T-helper 2 cell (primary cell): Measurements from ENCODE around the gene SLC1A3.

Experiments
- DNase-seq, 5 experiments: peaks; one replicate each; pipeline versions ENCODE4 v3.0.0 to v3.0.0-alpha.2; 2012 to 2022

Gene SLC1A3

DNA sequence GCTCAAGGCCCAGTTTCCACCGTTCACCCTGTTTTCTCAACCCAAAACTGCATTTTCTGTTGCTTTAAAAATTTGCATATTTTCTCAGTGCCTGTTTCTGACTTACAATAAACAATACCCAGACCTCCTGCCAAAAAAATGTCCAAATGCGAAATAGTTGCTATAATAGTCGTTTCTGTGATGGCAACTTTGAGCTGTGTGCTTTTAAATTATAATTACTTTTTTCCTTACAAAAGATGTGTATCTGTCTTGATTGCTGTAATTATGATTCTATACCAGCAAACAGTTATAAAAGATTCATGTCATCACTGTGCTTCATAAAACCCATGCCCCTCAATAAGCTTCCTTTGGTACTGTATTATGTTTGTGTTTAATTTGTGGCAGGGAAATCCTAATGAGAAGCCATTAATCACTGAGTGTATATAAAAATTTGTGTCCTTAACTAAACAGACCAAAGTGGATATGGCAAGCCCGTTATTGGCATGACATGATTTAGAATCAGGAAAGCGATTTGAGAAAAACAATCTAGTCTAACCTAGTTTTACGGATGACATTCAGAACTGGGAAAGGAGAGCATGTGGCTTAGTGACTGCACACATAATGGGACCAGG, 5.4 kb upstream of the SLC1A3 start:
- no peak for DNase-seq

DNA sequence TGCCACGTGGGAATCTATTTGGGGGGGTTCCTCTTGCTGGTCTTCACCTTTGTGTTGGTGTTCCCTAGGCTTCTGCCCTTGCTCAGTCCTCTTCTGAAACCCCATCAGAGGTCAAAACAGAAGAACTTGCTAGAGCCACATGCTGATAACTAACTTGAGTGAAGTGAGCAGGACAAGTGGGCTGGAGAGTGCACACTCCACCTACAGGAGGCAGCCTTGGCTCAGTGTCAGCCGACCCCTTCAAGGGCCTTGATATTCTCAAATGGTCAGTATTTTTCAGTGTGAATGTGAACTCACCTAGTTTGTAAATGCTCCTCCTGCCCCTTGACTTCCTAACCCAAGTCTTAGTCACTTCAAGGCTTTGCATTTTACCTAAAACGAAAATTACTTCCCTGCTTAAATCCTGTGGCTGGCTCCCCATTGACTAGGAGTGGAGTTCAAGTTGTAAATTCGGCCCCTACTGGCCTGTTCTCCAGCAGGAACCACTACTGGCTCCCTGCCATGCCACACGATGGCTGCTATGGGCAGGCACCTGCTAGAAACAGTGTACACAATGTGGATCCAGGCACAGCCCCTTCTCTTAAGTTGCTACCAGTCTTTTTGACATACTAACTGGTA, 3.6 kb upstream of the SLC1A3 start:
- no peak for DNase-seq

DNA sequence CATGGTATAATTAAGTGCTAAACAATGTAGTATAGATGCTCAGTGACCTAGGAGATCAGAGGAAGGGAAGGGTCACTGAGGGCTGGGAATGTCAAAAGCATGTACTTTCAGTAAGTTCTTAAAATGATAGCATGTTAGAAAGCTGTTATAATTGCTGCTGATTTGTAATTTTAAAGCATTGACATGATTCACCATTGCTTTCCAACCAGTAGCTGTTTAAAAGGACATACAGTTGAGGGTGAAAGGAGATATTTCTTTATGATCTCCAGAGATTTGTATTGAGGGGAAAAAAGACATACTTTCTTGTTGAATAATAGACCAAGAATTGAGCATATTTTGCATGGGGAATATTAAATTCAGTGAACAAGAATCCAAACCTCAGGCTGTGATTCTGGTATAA, 1.2 kb upstream of the SLC1A3 start:
- DNase-seq = no peak

DNA sequence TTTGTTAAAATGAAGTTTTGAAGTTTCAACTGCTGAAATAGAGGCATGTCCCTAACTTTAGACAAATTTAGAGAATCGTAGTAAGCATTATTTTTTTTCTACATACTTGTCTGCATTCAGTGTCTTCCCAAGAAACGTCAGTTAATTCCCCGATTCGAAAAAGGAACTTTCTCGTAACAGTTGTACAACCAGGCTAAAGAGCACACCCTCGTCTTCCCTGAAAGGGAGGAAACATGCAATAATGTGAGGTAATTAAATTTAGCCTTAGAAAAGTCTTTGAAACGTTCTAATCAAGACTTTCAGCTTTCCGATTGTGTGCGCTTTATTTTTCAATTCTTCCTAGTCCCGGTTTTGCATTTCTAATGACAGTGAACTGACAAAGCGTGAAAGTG, 374 bp upstream of the SLC1A3 start:
- no peak for DNase-seq

DNA sequence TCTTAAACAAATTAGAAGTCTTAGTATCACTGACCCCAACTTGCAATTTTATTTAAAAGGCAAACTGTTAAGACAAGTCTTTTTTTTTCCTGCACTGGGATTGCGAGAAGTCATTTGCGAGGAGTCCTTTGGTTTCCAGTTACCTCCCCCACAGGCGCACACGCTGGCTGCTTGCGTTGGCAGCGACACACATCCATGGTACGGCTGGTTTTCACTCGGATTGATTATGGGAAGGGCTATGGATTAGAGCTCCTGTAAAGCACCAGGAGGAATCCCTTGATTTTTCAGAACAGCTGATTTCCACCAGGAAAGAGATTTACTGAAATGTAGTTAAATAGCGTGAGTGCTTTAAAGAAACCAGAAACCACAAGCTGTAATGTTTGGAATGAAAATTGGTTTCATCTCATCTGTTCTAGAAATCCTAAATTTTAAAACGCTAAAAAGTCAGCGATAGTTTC, 737 bp downstream of the SLC1A3 start:
- no peak for DNase-seq

DNA sequence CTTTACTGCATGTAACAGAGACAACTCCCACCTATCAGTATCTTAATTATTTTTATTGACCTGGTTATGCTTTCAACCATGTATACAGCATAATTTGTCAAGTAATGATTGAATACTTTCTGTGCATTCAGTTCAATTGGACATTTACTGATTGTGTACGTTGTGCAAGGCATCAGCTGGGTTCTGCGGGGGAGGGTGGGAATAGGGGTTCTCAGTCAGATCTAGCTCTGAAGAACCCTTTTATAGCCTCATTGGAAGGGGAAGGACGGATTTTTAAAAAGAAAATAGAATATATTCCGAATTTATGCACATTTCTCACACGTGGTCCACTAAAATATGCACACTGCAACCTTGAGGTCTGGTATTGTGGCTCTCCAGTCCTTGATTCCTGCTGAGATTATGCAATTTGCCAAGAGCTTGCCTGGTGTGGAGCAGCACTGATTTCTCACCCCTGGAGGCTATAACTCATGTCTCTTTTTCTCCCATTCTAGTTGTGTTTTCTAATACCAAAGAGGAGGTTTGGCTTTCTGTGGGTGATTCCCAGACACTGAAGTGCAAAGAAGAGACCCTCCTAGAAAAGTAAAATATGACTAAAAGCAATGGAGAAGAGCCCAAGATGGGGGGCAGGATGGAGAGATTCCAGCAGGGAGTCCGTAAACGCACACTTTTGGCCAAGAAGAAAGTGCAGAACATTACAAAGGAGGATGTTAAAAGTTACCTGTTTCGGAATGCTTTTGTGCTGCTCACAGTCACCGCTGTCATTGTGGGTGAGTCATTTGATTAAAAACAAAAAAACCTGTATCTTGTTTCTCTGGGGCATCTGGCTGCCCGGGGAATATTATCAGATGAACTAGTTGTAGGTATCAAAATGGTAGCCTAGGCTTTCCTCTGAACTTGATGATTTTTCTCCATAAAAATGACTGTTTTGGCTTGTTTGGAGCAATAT, 1.7 kb downstream of the SLC1A3 start:
- DNase-seq = no peak

DNA sequence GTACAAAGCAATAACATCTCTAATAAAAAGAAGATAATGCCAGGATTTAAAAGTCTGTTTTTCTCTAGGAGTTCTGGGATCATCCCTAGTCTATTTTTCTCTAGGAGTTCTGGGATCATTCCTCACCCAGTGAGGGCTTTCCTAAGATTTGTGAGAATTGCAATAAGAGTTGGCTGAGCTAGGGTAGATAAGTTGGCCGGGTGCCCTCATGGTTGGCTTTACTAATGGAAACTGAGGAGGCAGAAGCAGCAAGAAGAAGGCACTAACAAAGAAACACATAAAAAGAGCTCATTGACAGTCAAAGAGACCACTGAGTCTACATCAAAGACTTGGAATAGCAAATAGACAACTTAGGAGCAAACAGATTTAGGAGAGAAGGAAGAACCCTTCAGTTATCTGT, 4.2 kb downstream of the SLC1A3 start:
- no peak for DNase-seq

DNA sequence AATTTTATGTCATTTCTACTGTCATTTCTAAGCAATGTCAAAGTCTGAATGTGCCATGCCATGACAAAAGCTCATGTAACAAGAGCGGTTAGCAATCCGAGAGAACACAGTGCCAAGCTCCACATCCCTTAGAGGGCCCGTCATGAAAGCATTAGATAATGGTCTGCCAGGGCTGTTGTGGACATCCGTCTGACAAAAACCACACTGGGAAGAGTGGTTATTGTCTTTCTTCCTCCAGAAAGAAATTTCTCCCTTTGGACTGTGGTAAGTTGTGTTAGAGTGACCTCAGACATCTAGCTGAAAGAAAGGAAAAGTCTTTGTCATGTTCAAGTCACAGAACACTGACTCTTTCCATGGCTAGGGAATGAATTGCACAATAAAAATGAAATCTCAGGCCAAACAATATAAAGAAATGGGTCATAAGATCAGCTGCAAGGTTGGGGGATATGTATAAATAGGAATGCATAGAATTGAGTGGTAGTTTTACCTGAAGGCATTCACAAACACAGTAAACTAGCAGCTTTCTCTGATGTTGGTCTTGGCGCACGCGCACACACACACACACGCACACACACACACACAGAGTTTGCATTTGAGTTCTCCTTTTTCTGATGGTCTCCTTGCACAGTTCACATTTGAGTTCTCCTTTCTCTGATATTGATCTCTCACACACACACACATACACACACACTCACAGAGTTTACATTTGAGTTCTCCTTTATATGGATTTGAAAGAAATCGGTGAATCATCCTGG, 5.3 kb downstream of the SLC1A3 start:
- DNase-seq = no peak

DNA sequence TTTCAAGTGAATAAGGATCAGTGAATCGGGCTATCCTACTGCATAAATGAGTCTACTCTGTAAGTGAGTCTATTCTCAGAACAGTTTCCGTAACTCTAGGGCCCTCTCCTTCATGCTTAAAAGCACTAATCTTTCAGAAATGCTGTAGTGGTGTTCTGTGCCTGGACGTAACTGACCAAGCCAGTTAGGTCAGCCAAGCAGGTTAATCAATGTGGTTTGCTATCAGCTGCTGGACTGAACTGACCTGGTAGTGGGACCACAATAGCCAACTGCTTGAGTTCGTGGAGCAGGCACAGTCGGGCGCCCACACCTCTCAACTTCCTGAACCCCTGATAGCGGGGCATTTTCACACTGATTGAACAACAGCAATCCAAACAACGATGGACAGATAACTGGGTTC, 6.8 kb downstream of the SLC1A3 start:
- no peak for DNase-seq

DNA sequence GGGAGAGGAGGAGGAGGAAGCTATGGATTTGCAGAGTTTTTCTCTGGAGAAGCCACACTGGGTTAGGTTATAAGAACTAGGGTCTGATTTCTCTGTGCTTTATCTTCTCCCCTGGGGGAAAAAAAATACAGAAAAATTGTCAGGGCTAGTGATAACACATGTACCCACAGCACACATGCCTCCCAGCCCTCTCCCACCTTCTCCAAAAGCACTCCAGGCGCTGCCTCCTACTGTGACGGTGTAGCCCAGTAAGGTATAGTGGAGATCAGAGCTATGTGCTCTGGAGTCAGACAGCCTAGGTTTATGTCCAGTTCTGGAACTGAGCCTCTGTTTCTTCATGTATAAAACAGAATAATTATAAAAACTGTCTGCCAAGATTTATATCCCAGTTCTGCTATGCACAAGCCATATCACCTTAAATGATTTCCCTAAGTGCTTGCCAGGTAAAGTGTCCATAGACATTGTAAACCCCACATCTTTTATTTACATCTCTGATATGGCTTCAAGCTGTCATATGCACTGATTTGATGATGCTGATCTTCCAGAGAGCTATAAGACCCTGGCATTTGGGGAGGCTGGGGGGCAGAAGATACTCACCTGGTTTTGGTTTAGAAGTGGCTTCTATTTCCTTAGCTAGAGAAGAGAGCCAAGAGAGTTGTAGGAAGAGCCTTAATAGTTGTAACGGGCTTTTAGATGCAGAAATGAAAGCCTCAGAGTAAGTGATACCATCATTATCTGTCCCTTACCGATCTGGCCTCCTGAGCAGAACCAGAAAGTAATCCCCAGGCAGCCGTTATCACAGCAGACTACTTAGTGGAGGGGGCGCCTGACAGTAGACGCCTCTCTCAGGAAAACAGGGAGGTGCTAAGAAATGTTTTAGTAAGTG, 7.6 kb downstream of the SLC1A3 start:
- DNase-seq = no peak

DNA sequence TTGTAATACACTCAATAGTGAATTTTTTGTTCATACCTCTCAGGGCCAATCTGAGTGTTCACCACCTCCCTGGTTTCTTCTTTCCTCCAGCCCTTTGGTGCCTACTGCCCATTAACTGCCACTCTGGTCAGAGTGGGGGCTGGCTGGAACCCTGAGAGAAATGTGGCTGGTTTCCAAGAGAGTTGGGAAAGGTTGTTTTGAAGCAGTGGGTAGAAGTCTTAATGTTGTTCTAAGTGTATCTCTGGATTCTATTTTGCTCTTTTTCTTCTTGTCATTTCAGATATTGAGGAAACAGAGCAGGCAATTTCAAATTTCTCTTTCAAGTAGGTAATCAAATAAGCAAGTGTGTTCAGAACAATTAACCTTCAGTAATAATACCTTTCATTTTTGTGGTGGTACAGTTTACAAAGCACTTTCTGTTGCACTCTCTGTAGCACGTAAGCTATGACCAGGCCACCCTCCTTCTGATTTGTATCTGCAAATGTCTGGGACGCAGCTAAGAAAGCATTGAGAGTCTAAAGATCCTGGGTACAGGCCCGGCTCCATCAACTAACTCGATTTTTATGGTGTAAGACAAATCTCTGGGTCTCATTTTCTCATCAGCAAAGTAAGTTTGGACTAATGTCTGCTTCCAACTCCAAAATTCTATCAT, 8.4 kb downstream of the SLC1A3 start:
- no peak for DNase-seq

DNA sequence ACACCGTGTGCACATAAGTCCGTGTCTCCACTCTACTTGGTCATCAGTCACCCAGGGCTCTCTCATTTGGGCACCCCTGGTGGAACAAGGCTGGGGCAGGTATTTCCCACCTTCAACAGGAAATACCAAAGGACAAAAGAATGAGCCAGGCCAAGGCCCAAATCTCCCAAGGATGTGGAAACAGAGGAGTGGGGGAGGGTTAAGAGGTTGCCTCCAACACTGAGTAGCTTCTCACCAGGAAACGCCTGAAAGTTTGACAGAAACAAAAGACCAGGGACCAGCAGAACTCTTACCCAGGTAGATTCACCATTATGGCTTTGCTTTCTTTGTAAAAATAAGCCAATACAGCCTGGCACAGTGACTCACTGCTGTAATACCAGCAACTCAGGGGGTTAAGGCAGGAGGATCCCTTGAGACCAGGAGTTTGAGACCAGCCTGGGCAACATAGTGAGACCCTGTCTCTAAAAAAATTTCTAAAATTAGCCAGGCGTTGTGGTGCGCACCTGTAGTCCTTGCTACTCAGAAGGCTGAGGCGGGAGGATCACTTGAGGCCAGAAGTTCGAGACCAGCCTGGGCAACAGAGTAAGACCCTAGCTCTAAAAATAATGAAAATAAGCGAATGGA, 12.7 kb downstream of the SLC1A3 start:
- DNase-seq = no peak

DNA sequence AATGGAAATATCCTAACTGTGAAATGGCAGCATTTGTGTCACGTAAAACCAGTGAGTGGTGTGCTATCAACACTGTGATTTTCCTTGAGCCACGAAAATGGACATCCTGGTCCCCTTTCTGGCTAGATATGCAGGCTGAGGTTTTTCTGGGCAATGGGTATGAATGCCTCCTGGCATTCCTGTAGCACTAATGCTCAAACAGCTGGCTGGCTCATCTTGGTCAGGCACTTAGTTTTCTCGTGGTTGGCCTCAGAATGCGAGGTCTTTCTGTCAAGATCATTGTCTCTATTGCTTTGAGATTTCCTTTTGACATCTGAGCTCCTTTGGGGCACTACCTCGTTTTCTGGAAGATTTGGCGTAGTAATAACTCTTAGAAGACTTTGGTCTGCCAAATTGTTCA, 15.6 kb downstream of the SLC1A3 start:
- no peak for DNase-seq

DNA sequence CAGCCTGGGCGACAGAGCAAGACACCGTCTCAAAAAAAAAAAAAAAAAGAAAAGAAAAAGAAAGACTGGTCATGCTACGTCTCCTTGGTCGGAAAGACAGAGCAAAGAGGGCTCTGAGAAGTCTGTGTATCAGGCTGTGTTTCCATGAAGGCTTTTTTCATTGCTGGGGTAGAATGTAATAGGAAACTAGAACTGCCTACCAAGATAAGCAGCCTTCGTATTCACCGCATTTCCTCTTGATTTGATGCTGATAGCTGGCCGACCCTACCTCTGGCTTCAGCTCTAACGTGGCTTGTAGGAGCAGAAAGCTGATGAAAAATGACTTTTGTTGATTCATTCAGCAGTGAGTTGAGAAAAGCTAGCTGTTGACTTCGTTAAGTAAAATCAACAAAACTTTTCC, 17.4 kb downstream of the SLC1A3 start:
- DNase-seq = peak in 1 of 5 experiments; percentile 59

DNA sequence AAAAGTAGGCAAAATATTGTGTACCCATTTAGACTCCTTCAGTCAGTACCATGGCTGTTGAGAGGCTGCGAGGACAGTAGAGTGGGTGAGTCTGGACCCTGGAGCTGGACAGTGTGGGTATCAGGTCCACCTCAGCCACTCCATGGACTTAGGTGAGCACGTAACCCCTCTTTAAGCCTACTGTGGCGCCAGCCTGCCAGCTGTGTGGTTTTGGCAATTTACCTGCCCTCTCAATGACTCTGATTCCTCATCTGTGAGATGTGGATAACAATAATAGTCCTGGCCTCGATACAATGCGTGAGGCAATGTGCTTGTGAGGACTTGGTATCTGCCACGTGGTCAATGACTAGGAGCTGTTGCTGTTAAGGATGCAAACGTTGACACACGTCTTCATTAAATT, 17.9 kb downstream of the SLC1A3 start:
- no peak for DNase-seq

DNA sequence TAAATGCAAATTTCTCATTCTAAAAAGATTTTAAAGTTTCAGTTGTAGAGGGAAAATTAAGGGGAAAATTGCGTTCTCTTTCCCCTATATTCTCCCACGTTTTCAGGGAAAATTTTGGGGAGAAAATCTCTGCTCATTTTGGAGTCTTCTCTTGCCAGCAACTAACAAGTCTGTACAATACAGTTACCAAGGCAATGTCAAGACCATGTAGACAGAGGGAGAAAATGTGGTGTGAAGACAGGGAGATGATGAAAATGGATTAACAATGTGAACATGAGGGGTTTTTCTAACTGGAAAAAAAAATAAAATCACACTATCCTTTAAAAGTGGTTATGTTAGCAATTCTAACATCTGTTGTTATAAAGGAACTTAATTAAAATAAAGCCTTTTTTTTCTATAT, 22.3 kb downstream of the SLC1A3 start:
- no peak for DNase-seq

DNA sequence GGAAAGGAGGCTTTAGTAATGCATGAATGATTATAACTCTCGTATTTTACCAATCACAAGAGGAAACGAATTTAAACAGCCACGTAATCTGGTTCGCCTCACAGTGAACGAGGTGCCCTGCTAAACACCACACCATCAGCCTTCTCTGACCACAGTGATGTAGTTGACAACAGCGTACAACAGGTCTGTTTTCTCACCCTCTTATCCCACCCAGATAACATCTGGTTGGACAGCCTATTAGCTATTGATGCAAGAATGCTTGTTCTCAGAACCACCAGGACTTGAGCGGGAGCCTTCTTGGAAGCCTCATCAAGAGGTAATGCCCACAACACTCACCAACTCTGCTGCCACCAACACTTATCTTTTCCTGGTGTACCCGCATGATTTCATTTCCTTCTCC, 23.3 kb downstream of the SLC1A3 start:
- no peak for DNase-seq

DNA sequence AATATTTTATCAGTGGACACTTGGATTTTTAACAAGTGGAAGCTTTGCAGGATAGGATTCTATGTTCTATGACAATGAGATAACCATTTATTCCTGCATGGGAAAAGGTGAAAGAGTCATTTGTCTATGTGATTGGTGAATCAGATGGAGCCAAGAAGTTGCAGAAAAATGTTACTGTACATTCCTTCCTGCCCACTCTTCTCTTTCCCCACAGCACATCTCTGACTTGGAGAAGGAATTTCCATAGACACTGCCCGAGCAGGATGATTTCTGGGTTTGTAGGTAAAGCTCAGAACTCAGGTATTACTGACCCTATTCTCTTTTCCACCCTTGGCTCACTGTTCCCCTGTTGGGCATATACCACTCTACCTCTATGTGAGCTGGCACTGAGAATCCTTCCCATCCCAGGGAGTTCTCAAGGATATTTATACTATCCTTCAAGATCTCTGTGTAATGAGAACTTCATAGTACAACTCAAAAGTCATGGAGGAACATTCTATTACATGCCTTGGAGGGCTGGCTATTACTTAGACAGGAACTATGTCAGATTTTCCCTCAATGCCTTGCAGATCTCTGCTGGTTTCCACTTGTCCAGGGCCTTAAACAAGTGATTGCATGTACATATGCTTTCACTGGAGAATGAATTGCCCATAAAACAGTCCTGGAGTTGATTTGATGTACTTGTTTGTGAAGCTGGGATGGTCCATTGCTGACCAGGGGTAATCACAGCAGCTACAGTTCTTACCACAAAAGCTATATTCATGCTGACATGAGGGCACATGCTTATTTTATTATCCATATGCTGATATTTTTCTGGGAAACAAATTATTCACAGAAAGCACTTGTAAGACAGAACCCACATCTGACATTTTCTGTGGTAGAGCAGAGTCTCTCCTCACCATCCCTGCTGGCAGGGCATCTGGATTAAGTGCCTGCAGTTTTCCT, 24.1 kb downstream of the SLC1A3 start:
- DNase-seq = no peak

DNA sequence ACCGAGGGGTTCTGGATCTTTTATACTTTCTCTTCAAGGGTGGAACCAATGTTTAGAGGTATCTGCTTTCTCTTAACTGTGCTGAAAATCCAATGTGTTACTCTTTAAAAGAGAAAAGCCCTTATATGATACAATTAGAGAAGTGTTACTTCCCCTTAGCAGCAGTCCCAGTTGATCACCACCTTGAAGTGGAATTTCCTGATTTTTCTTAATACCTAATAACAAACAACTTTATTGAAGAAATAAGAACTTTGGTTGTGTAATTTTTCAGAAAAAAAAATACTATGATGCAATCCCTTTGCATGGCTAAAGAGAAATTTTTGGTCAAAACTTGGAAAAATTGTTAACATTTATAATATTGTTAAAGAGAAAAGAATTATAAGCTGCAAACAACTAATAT, 24.7 kb downstream of the SLC1A3 start:
- DNase-seq = no peak
